NCI-H748 (cell line): ENCODE results near the gene ITLN1.
"Not testable (repeated sequence)": the region's sequence is repeated elsewhere in the genome, so short reads cannot be mapped to it uniquely, and the experiment has no call there.

Experiments used
- DNase-seq: peaks from one replicate; lab custom pipeline; 2025; ENCODE audit not compliant: unreplicated experiment; lab: John Stamatoyannopoulos, UW

The ITLN1 gene

GRCh38 chr1:160883581-160884513 is 1.1 kb downstream of the ITLN1 start:
- DNase-seq: no peak

GRCh38 chr1:160882582-160882981 is 2.4 kb downstream of the ITLN1 start:
- no peak for DNase-seq

GRCh38 chr1:160881264-160881663 is 3.7 kb downstream of the ITLN1 start:
- DNase-seq: not testable (repeated sequence)

- DNase-seq: no peak
Observed at GRCh38 chr1:160880216-160880615, 4.8 kb downstream of the ITLN1 start.

GRCh38 chr1:160879056-160879455 is 5.9 kb downstream of the ITLN1 start:
- no peak for DNase-seq

- no peak for DNase-seq
Observed at GRCh38 chr1:160877221-160877620, 7.8 kb downstream of the ITLN1 start.

- no peak for DNase-seq
Observed at GRCh38 chr1:160876311-160876710, 8.7 kb downstream of the ITLN1 start.

- not testable (repeated sequence) for DNase-seq
Observed at GRCh38 chr1:160875591-160875990, 9.4 kb downstream of the ITLN1 start.

- DNase-seq: no peak
Observed at GRCh38 chr1:160874935-160875334, 10.0 kb downstream of the ITLN1 start.

- DNase-seq: no peak
Observed at GRCh38 chr1:160868141-160868540, 16.8 kb downstream of the ITLN1 start.

GRCh38 chr1:160867651-160868050 is 17.3 kb downstream of the ITLN1 start:
- not testable (repeated sequence) for DNase-seq

GRCh38 chr1:160866695-160867260 is 18.2 kb downstream of the ITLN1 start:
- no peak for DNase-seq

GRCh38 chr1:160866001-160866694 is 18.8 kb downstream of the ITLN1 start:
- DNase-seq: no peak

GRCh38 chr1:160865337-160865736 is 19.6 kb downstream of the ITLN1 start:
- DNase-seq: no peak

- DNase-seq: no peak
Observed at GRCh38 chr1:160864173-160864572, 20.8 kb downstream of the ITLN1 start.

GRCh38 chr1:160863774-160864131 is 21.2 kb downstream of the ITLN1 start:
- DNase-seq: no peak

- DNase-seq: no peak
Observed at GRCh38 chr1:160863061-160863773, 21.8 kb downstream of the ITLN1 start.

GRCh38 chr1:160862203-160863060 is 22.5 kb downstream of the ITLN1 start, which contains the start of gene CD244:
CD244 (minus strand) TSS chr1:160862887; CDS start chr1:160862677, 210 bp downstream.
- DNase-seq: no peak

- no peak for DNase-seq
Observed at GRCh38 chr1:160860840-160861505, 24.0 kb downstream of the ITLN1 start.

GRCh38 chr1:160859166-160859565 is 25.8 kb downstream of the ITLN1 start:
- no peak for DNase-seq
